Spinal cord (tissue), 10 donors: ENCODE measurements around the gene AP1S1. TPM values are rescaled to one million over a fixed set of nuclear protein-coding genes. Genes with fewer than 3 reads are reported as not detected.
A peak's percentile ranks its signal among the peaks of the same experiment; 100 is the strongest.
"Not testable (repeated sequence)": the region's sequence is repeated elsewhere in the genome, so short reads cannot be mapped to it uniquely, and the experiment has no call there.

ENCODE experiments used
- DNase-seq, 6 donors: peaks; one replicate each; pipeline versions ENCODE4 v3.0.0 to v3.0.0-alpha.2; 2013 to 2015; ENCODE audit warnings: low spot score in 6 of 6, low read depth in 4 of 6
- H3K27ac ChIP-seq: one replicate; pipeline ENCODE4 v1.5.1; 2013; ENCODE audit warnings: low read depth, low read length, control low read depth
- H3K27me3 ChIP-seq: one replicate; pipeline ENCODE4 v1.6.1; 2013; ENCODE audit warnings: low read length; ENCODE audit not compliant: control insufficient read depth, insufficient read depth
- H3K36me3 ChIP-seq: one replicate; pipeline ENCODE4 v1.6.1; 2013; ENCODE audit warnings: low read length; ENCODE audit not compliant: control insufficient read depth, insufficient read depth
- H3K4me1 ChIP-seq: one replicate; pipeline ENCODE4 v1.6.1; 2013; ENCODE audit warnings: low read length; ENCODE audit not compliant: control insufficient read depth, insufficient read depth
- H3K4me3 ChIP-seq: one replicate; pipeline ENCODE4 v1.5.1; 2013; ENCODE audit warnings: low read depth, low read length, control low read depth
- H3K9me3 ChIP-seq: one replicate; pipeline ENCODE4 v1.6.1; 2013; ENCODE audit warnings: low read length; ENCODE audit not compliant: control insufficient read depth, insufficient read depth
- WGBS: methylation state at CpG from one replicate; pipeline ENCODE4 v1.1.5; 2013; ENCODE audit warnings: missing lambda C conversion rate; ENCODE audit not compliant: insufficient coverage; 5-methylcytosine and 5-hydroxymethylcytosine counted together
- long read RNA-seq, 4 donors: transcript quantifications; one replicate each; lab custom pipeline, GENCODE V29; 2026
- polyA plus RNA-seq, 2 donors: library from polyadenylated mRNA; unstranded; fragments of 120-200 nt; gene quantifications; one replicate each; pipeline ENCODE4 v1.2.1, GENCODE V29; 2013; ENCODE audit not compliant: insufficient read length in 2 of 2
- total RNA-seq, 2 donors: library from RNA; depleted of rRNA in 1 of 2; stranded (reverse); fragments of 120-200 nt in 1 of 2; fragments of >200 nt in 1 of 2; gene quantifications; one replicate each; pipeline versions ENCODE4 v1.2.3 to v1.2.4, GENCODE V29; 2013 to 2014
- donor health status: healthy.

AP1S1 gene
- total RNA-seq = 10 to 100 TPM; 49.0 to 79.9 TPM
- 10 to 100 TPM; 88.8 to 96.4 TPM for polyA plus RNA-seq
- long read RNA-seq, donor 1, transcript AP1S1-201 (5 exons, 1,303 nt) = major isoform, 62 of 72 reads
- long read RNA-seq, donor 1, partial matches to known transcripts = 8 of 72 reads
- long read RNA-seq, donor 1, other reads (novel, unspliced or antisense) = 0 of 72 reads
- long read RNA-seq, donor 2, transcript AP1S1-201 (5 exons, 1,303 nt) = major isoform, 8 of 9 reads
- long read RNA-seq, donor 2, partial matches to known transcripts = 0 of 9 reads
- long read RNA-seq, donor 2, other reads (novel, unspliced or antisense) = 0 of 9 reads
- long read RNA-seq, donor 3, transcript AP1S1-201 (5 exons, 1,303 nt) = major isoform, 6 of 7 reads
- long read RNA-seq, donor 3, partial matches to known transcripts = 0 of 7 reads
- long read RNA-seq, donor 3, other reads (novel, unspliced or antisense) = 0 of 7 reads
- long read RNA-seq, donor 4, transcript AP1S1-201 (5 exons, 1,303 nt) = major isoform, 75 of 178 reads
- long read RNA-seq, donor 4, transcript AP1S1-202 (5 exons, 573 nt) = minor isoform, 5 of 178 reads
- long read RNA-seq, donor 4, partial matches to known transcripts = 94 of 178 reads
- long read RNA-seq, donor 4, other reads (novel, unspliced or antisense) = 0 of 178 reads

DNA sequence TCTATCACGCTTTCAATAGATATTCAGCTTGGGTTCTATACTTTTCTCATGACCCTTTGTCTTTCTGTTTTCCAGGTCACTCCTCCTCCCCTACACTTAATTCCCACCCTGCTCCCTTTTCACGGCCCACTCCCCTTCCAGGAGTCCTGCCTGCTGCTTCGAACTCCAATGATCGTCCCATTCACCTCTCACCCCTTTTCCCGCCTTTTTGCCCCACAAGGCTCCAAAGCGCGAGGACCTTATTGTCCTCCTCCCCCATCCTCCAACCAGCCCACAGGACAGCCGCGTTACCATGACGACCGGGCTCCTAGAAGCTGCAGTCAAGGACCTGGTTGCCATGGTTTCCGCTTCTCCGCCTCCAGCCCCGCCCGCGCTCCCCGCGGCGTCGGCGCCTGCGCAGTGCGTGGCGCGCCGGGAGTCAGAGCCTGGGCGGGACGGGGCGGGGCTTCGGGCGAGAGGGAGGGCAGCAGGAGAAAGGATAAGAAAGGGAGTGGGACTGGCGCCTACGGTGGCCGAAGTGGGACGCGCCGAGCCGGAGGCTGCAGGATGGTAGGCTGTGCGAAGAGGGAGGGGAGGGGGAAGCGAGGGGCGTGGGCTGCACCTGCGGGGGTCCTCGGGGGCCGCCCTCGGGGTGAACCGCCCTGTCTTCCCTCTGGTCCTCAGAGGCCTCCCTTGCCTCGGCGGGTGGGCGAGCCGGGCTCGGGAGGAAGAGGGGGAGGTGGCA is at the start of gene AP1S1:
Gene AP1S1, plus strand, starts transcription at position 508 of the 724 bp plus-strand sequence. Its CDS starts 39 bp downstream, at position 547.
- Histone ChIP-seq H3K9me3 (no peaks in the 10 kb centered on the region), H3K4me1 (peaks cover 17% of the 10 kb centered on the region), H3K4me3 (peak within 1 kb of the TSS; percentile 72), H3K27ac (peak within 1 kb of the TSS; percentile 15), H3K27me3 (no peaks in the 10 kb centered on the region), H3K36me3 (peaks cover 21% of the 10 kb centered on the region)
- peak; percentile 89 to 100 (median 96) for DNase-seq
- WGBS = 1% methylated on average over 45 of the region's 51 CpGs

DNA sequence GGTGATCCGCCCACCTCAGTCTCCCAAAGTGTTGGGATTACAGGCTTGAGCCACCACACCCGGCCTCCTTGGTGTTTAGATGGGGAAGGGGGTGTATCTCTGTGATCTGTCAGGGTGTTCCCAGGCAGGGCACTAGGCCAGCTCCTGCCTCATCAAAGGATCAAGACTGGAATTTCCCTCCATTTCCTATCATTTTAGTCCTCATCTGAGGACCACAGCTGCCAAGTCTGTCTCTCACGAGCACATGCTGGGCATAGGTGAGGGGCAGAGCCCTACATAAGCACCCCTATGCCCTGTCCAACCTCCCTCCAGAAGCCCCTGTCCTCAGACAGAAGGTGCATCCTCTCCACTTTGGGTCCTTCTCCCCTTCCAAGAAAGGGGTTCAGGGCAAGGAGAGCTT is 49.5 kb upstream of the AP1S1 start:
- H3K4me1 ChIP-seq = peaks cover 13% of the 10 kb centered on the region
- WGBS = no CpG with 5 or more reads among the region's 3 CpGs
- DNase-seq = no peak
- H3K36me3 ChIP-seq = no peaks in the 10 kb centered on the region
- H3K9me3 ChIP-seq = no peaks in the 10 kb centered on the region
- H3K27ac ChIP-seq = no peak overlapping the region
- no peak overlapping the region for H3K4me3 ChIP-seq
- no peaks in the 10 kb centered on the region for H3K27me3 ChIP-seq

DNA sequence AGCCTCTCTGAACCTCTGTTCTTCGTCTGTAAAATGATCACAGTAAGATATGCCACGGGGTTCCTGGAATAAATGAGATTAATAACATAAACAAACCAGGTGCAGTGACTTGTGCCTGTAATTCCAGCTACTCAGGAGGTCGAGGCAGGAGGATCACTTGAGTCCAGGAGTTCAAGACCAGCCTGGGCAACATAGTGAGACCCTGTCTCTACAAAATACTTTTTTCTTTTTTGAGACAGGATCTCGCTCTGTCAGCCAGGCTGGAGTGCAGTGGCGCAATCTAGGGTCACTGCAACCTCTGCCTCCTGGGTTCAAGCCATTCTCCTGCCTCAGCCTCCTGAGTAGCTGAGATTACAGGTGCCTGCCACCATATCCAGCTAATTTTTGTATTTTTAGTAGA is 49.0 kb upstream of the AP1S1 start:
- not testable (repeated sequence) for H3K27ac ChIP-seq, H3K4me1 ChIP-seq, H3K9me3 ChIP-seq, H3K4me3 ChIP-seq, H3K36me3 ChIP-seq, DNase-seq, H3K27me3 ChIP-seq
- 88% methylated on average over 3 of the region's 5 CpGs for WGBS

GRCh38 chr7:101106386-101106785 is 47.9 kb upstream of the AP1S1 start:
- DNase-seq = no peak
- WGBS = 93% methylated on average over 6 of the region's 7 CpGs
- H3K4me3 ChIP-seq = no peak overlapping the region
- H3K9me3 ChIP-seq = no peaks in the 10 kb centered on the region
- H3K4me1 ChIP-seq = peaks cover 5% of the 10 kb centered on the region
- H3K27me3 ChIP-seq = no peaks in the 10 kb centered on the region
- no peak overlapping the region for H3K27ac ChIP-seq
- H3K36me3 ChIP-seq = no peaks in the 10 kb centered on the region

GRCh38 chr7:101108330-101108857 is 45.9 kb upstream of the AP1S1 start:
- no peaks in the 10 kb centered on the region for H3K27me3 ChIP-seq
- H3K27ac ChIP-seq = no peak overlapping the region
- WGBS = 34% methylated on average over 8 of the region's 16 CpGs
- H3K9me3 ChIP-seq = no peaks in the 10 kb centered on the region
- peaks cover 5% of the 10 kb centered on the region for H3K4me1 ChIP-seq
- no peaks in the 10 kb centered on the region for H3K36me3 ChIP-seq
- H3K4me3 ChIP-seq = no peak overlapping the region
- DNase-seq = no peak

- WGBS = 73% methylated on average over 7 of the region's 7 CpGs
- H3K9me3 ChIP-seq = no peaks in the 10 kb centered on the region
- H3K4me1 ChIP-seq = peaks cover 5% of the 10 kb centered on the region
- H3K27ac ChIP-seq = no peak overlapping the region
- H3K4me3 ChIP-seq = no peak overlapping the region
- DNase-seq = no peak
- H3K36me3 ChIP-seq = no peaks in the 10 kb centered on the region
- H3K27me3 ChIP-seq = no peaks in the 10 kb centered on the region
Measured at GRCh38 chr7:101108961-101109360, 45.3 kb upstream of the AP1S1 start.

- no peaks in the 10 kb centered on the region for H3K27me3 ChIP-seq
- 92% methylated on average over 4 of the region's 6 CpGs for WGBS
- no peak for DNase-seq
- H3K4me1 ChIP-seq = peaks cover 5% of the 10 kb centered on the region
- H3K4me3 ChIP-seq = no peak overlapping the region
- H3K9me3 ChIP-seq = no peaks in the 10 kb centered on the region
- no peak overlapping the region for H3K27ac ChIP-seq
- no peaks in the 10 kb centered on the region for H3K36me3 ChIP-seq
Measured at GRCh38 chr7:101109368-101109767, 44.9 kb upstream of the AP1S1 start.

- H3K36me3 ChIP-seq = no peaks in the 10 kb centered on the region
- H3K4me1 ChIP-seq = peaks cover 5% of the 10 kb centered on the region
- H3K4me3 ChIP-seq = no peak overlapping the region
- 96% methylated on average over 4 of the region's 5 CpGs for WGBS
- no peak overlapping the region for H3K27ac ChIP-seq
- no peaks in the 10 kb centered on the region for H3K27me3 ChIP-seq
- no peak for DNase-seq
- no peaks in the 10 kb centered on the region for H3K9me3 ChIP-seq
Measured at GRCh38 chr7:101111261-101111660, 43.0 kb upstream of the AP1S1 start.

- Histone ChIP-seq H3K4me3 (no peak overlapping the region), H3K4me1 (peaks cover 5% of the 10 kb centered on the region), H3K9me3 (no peaks in the 10 kb centered on the region), H3K27me3 (no peaks in the 10 kb centered on the region), H3K27ac (peak overlapping the region; percentile 40), H3K36me3 (no peaks in the 10 kb centered on the region)
- 76% methylated on average over 10 of the region's 11 CpGs for WGBS
- no peak for DNase-seq
Measured at GRCh38 chr7:101112233-101112632, 42.0 kb upstream of the AP1S1 start.
